HepG2 (cell line): ENCODE measurements around the gene P2RX5. TPM values are rescaled to one million over a fixed set of nuclear protein-coding genes. Genes with fewer than 3 reads are reported as not detected.

Source experiments
- E2F2 ChIP-seq: sonication (generic); formaldehyde crosslinking; IDR thresholded peaks from 2 replicates; pipeline ENCODE4 v1.4.0; 2020; ENCODE audit warnings: missing genetic modification reagents, borderline replicate concordance
- PRDM15 ChIP-seq: sonication (generic); formaldehyde crosslinking; IDR thresholded peaks from 2 replicates; pipeline ENCODE4 v1.4.0; 2020; ENCODE audit warnings: missing genetic modification reagents
- ZMYM2 ChIP-seq: sonication (generic); formaldehyde crosslinking; IDR thresholded peaks from 2 replicates; pipeline ENCODE4 v1.8.0; 2022; ENCODE audit warnings: mild to moderate bottlenecking, missing genetic modification reagents
- polyA plus RNA-seq, 8 experiments: library from polyadenylated mRNA; depleted of rRNA in 3 of 8; stranded (reverse) in 7 of 8; unstranded in 1 of 8; fragments of >200 nt; fragmentation: Illumina TruSeq in 4 of 8; extraction: Trizol in 4 of 8; gene quantifications; 2 replicates each; pipeline versions ENCODE4 v1.2.1 to v1.2.3, GENCODE V29; 2011 to 2016; ENCODE audit warnings: low read depth in 4 of 8, missing spikeins in 1 of 8, mixed read lengths in 1 of 8; ENCODE audit not compliant: insufficient read depth in 1 of 8
- total RNA-seq, 5 experiments: library from RNA; depleted of rRNA; stranded (reverse); fragments of >200 nt; fragmentation: Illumina TruSeq; extraction: Trizol; gene quantifications; 2 replicates each; pipeline ENCODE4 v1.2.3, GENCODE V29; 2016; ENCODE audit warnings: low read depth in 1 of 5

The P2RX5 gene
- total and polyA plus RNA-seq, 2 of the 13 experiments (the other 11 are each of a cell fraction or from before 2014, with no cell fraction given) = 0.95 to 1.7 TPM

- TF ChIP-seq PRDM15 (CRISPR knock-in tag) (no peak), E2F2 (no peak), ZMYM2 (no peak)
Measured at GRCh38 chr17:3626831-3627768, 68.9 kb downstream of the P2RX5 start (continued).

Other genes starting within 250 kb of the P2RX5 start
- not detected in 2 replicates for gene SPATA22, start 224.3 kb downstream of the P2RX5 start, total RNA-seq (2016; rRNA removed; fragmentation: Illumina TruSeq; extraction: Trizol)
- gene SPATA22, start 224.3 kb downstream of the P2RX5 start, polyA plus RNA-seq (2011; rRNA removed) = not detected in 2 replicates
- not detected in 2 replicates for gene ASPA, start 220.2 kb downstream of the P2RX5 start, total RNA-seq (2016; rRNA removed; fragmentation: Illumina TruSeq; extraction: Trizol)
- not detected in 2 replicates for gene ASPA, start 220.2 kb downstream of the P2RX5 start, polyA plus RNA-seq (2011; rRNA removed)
- 0.46 and 1.0 TPM in 2 replicates for gene TRPV3, start 138.3 kb downstream of the P2RX5 start, total RNA-seq (2016; rRNA removed; fragmentation: Illumina TruSeq; extraction: Trizol)
- gene TRPV3, start 138.3 kb downstream of the P2RX5 start, polyA plus RNA-seq (2011; rRNA removed) = 0.40 and 0.90 TPM in 2 replicates
- 2.2 and 5.3 TPM in 2 replicates for gene TRPV1, start 86.7 kb downstream of the P2RX5 start, total RNA-seq (2016; rRNA removed; fragmentation: Illumina TruSeq; extraction: Trizol)
- gene TRPV1, start 86.7 kb downstream of the P2RX5 start, polyA plus RNA-seq (2011; rRNA removed) = 8.0 and 9.5 TPM in 2 replicates
- gene SHPK, start 59.9 kb downstream of the P2RX5 start, total RNA-seq (2016; rRNA removed; fragmentation: Illumina TruSeq; extraction: Trizol) = 25.2 and 30.9 TPM in 2 replicates
- 16.2 and 20.4 TPM in 2 replicates for gene SHPK, start 59.9 kb downstream of the P2RX5 start, polyA plus RNA-seq (2011; rRNA removed)
- 6.5 and 13.7 TPM in 2 replicates for gene CTNS, start 59.4 kb downstream of the P2RX5 start, total RNA-seq (2016; rRNA removed; fragmentation: Illumina TruSeq; extraction: Trizol)
- gene CTNS, start 59.4 kb downstream of the P2RX5 start, polyA plus RNA-seq (2011; rRNA removed) = 9.5 and 13.0 TPM in 2 replicates
- 44.5 and 45.1 TPM in 2 replicates for gene TAX1BP3, start 27.6 kb downstream of the P2RX5 start, total RNA-seq (2016; rRNA removed; fragmentation: Illumina TruSeq; extraction: Trizol)
- 16.7 and 20.4 TPM in 2 replicates for gene TAX1BP3, start 27.6 kb downstream of the P2RX5 start, polyA plus RNA-seq (2011; rRNA removed)
- gene EMC6, start 27.3 kb downstream of the P2RX5 start, total RNA-seq (2016; rRNA removed; fragmentation: Illumina TruSeq; extraction: Trizol) = 42.2 and 45.1 TPM in 2 replicates
- 47.7 and 53.7 TPM in 2 replicates for gene EMC6, start 27.3 kb downstream of the P2RX5 start, polyA plus RNA-seq (2011; rRNA removed)
- gene HASPIN, start 27.7 kb upstream of the P2RX5 start, total RNA-seq (2016; rRNA removed; fragmentation: Illumina TruSeq; extraction: Trizol) = 7.8 and 8.1 TPM in 2 replicates
- 1.9 and 2.7 TPM in 2 replicates for gene HASPIN, start 27.7 kb upstream of the P2RX5 start, polyA plus RNA-seq (2011; rRNA removed)
- 49.0 and 56.3 TPM in 2 replicates for gene ITGAE, start 105.0 kb upstream of the P2RX5 start, total RNA-seq (2016; rRNA removed; fragmentation: Illumina TruSeq; extraction: Trizol)
- gene ITGAE, start 105.0 kb upstream of the P2RX5 start, polyA plus RNA-seq (2011; rRNA removed) = 38.2 and 42.3 TPM in 2 replicates
- gene NCBP3, start 150.1 kb upstream of the P2RX5 start, total RNA-seq (2016; rRNA removed; fragmentation: Illumina TruSeq; extraction: Trizol) = 20.6 and 24.8 TPM in 2 replicates
- 16.6 and 19.5 TPM in 2 replicates for gene NCBP3, start 150.1 kb upstream of the P2RX5 start, polyA plus RNA-seq (2011; rRNA removed)
- gene CAMKK1, start 196.9 kb upstream of the P2RX5 start, total RNA-seq (2016; rRNA removed; fragmentation: Illumina TruSeq; extraction: Trizol) = 0.83 and 1.5 TPM in 2 replicates
- gene CAMKK1, start 196.9 kb upstream of the P2RX5 start, polyA plus RNA-seq (2011; rRNA removed) = 1.6 and 2.1 TPM in 2 replicates
- gene P2RX1, start 220.3 kb upstream of the P2RX5 start, total RNA-seq (2016; rRNA removed; fragmentation: Illumina TruSeq; extraction: Trizol) = 0.04 TPM in 1 of 2 replicates, not detected in the other
- gene P2RX1, start 220.3 kb upstream of the P2RX5 start, polyA plus RNA-seq (2011; rRNA removed) = 0.50 and 0.84 TPM in 2 replicates